NCI-H1092 (cell line): ENCODE results near the gene WWOX.

ENCODE experiments used
- DNase-seq: peaks from one replicate; lab custom pipeline; 2025; lab: John Stamatoyannopoulos, UW

The WWOX gene

GRCh38 chr16:79104567-79104966 is 1005.1 kb downstream of the WWOX start:
- DNase-seq: no peak

GRCh38 chr16:79107301-79107700 is 1007.8 kb downstream of the WWOX start:
- DNase-seq: no peak

- DNase-seq: no peak
Measured at GRCh38 chr16:79109771-79110170, 1010.3 kb downstream of the WWOX start.

DNA sequence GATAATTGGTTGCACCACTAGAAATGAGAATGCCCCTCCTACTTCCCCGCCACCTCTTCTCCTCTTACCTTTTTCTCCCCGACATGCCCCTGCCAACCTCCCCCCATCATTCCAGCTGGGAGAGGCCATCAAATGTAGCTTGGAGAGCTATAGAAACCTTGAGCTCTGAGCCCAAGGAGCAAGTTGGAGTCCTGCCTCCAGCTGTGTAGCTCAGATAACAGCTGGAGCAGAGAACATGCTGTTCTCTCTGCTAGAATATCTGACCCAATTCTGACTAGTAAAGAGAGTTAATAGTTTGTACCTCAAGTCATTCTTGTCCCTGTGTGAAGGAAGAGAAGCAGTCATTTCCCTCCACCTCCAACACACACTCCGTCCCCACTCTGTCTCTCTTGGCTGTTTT is 1010.8 kb downstream of the WWOX start:
- no peak for DNase-seq

- no peak for DNase-seq
Measured at GRCh38 chr16:79110953-79111352, 1011.5 kb downstream of the WWOX start.

- no peak for DNase-seq
Measured at GRCh38 chr16:79112462-79112861, 1013.0 kb downstream of the WWOX start.

DNA sequence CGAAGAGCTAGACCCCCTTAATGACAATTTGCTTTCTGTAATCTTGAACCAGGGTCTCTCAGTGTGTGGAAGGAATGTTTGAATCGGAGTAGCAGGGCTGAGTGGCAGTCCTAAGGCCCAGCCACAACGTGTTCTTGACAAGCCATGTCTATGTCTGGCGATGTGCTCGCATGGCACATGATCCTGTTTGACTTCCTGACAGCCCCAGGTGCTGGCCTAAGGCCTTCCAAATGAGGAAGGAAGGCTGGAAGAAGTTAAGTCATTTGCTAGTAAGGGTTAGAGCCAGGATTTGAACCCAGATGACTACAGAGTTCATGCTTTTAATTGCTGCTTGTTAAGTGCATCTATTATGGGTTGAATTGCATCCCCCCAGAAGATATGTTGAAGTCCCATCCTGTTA is 1014.4 kb downstream of the WWOX start:
- DNase-seq: no peak

DNA sequence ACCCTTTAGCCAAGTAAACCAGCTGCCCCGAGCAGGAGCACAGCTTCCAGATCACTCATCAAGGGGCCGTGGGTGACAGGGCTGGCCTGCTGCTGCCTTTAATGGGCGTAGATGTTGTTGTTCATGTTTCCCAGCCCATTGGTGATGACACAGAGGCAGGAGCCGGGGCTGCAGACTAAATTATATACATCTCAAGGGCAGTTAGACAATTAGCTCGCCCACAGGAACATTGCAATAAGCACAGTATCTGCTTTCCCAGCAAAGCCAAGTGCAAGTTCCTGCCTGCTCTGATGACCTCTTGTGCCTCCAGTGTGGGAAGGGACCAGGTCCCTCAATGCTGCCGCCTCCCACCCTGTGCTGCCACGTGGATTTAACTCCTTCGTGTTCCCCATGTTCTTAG is 1015.3 kb downstream of the WWOX start:
- DNase-seq: no peak

DNA sequence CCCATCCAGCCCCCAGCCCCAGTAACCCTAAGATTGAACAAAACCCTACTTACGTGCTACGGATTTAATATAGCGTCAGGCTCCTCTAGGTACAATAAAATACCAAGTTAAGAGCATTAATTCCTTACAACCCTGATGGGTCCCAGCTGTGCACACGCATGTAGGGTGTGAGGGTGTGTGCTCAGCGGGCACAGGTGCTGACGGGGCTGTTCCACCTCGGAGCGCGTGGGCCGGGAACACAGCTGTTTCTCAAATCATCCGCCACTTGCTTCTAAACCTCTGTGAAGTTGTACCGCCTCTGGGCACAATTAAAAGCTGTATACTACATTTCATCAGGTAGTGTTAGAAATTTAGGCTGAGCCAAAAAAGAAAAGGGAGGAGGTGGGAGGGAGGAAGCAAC is 1022.5 kb downstream of the WWOX start:
- no peak for DNase-seq

DNA sequence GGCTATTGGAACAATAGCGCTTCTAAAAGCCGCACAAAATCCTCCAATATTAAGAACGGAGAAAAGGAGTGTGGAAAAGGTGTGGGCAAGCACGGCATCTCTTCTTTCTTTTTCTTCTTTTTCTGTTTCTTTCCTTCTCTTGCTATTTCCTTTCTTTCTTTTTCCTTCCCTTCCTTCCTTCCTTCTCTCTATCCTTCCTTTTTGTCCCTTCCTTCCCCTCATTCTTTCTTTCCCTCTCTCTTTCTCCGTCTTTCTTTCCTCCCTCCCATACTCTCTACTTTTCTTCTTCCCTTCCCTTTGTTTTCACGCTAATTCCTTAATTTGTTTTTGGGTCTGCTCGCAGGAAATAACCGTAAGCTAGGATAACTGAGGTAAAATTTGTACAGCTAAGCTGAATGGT is 1022.9 kb downstream of the WWOX start:
- DNase-seq: no peak

DNA sequence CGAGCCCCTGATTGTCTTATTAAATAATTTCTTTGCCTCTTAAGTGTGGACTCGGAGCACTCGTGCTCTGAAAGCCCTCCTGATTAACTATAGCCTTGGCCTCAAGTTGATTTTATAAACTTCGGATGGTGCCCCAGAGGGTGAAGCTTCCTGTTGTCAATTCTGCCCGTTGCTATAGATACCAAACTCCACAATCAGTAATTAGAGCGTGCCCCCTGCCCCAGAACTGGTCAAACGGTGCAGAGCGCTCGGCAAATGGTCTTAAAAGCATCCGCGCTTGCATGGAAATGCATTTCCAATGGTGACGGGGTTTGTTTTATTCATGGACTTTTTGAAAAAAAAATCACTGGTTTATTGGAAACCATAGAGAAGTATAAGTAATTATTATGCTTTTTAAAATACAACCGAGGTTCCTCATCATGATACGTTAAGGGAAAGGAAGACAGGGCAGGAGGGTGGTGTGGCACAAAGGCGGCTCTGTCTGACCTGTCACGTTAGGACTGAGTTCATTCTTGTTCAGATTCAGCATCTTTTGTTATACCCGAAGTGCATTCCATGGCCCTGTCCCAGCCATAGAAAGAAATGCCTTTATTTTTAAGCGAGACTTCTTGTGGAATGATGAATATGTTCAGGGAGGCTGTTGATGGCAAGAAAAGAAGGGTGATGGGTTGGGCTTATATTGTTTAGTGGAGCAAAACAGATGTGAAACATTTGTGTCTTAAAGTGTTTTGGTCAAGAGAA is 1024.7 kb downstream of the WWOX start:
- no peak for DNase-seq

- no peak for DNase-seq
Measured at GRCh38 chr16:79127766-79128165, 1028.3 kb downstream of the WWOX start.

GRCh38 chr16:79128706-79129105 is 1029.3 kb downstream of the WWOX start:
- no peak for DNase-seq

GRCh38 chr16:79130616-79131015 is 1031.2 kb downstream of the WWOX start:
- DNase-seq: no peak

- DNase-seq: no peak
Measured at GRCh38 chr16:79131321-79132075, 1032.0 kb downstream of the WWOX start.

DNA sequence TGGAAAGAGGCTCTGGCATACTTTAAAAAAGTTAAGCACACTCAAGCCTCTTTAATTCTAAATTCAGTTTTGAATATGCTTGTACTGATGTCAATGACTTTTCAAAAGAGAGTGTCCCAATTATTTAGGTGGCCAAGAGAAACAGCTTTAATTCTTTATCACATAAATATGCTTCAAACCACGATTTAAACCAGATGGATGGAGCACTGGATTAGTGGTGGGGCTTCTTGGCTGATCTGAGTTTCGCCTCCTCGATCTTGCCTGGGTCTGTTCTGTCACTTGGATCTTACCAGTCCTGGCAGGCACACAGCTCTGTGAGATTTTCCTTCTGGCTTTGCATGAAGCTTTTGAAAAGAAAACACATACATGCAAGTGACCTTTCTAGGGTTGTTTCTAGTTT is 1033.2 kb downstream of the WWOX start:
- no peak for DNase-seq

DNA sequence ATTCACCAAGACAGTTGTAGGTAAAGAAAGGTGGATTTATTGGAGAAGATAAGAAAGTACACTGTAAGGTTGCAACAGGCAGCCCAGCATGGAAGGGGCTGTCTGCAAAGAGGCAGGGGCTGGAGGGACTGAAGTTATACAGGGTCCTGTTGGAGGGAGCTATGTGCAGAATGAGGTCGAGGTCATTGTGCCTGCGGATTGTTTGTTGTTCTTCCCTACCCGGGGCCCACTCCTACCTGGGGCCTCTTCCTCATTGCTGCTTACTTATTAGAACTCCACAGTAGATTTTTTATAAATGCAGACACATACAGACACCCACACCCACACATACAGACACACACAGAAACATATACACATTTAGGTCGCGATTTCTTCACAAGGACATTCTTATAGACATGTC is 1034.8 kb downstream of the WWOX start:
- no peak for DNase-seq

DNA sequence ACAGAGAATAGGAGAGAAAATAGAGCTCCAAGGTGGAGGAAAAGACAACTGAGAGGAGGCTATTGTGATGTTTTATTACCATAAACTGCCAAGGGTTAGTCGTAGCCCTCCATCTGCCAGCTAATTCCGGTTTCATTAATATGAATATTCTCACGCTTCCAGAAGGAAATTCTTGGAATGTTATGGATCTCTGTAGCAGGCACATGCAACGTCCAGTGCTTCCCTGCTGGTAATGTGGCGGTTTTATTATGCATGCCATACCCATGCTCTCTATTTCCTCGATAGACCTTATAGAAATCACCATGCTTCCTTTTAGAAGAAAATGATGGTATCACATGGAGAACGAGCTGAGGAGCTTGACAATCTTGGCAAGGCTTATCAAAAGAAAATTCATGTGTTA is 1037.5 kb downstream of the WWOX start:
- DNase-seq: no peak

DNA sequence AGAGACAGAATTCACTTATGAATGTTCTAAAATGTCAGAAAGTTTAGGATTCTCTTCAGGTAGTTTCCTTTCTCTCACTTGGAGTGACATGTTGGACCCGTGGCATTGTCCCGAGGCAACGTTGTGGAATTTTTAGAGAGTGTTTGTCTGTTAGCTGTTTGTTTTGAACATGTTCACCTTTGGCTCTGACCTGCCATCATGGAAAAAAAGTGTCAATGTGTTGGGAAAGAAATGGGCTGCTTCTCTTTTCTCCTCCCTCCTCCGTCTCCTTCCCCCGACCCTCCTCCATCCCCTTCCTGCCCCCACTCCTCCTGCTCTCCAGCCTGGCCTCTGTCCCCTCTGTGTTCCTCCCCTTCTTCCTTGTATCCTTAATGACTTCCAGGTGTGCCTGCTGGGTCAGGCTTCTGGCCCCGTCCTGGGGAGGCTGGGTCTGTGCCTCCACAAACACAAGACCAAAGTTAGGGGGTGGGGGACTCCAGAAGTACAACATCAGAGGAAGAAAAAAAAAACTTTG is 1038.0 kb downstream of the WWOX start:
- no peak for DNase-seq

- no peak for DNase-seq
Measured at GRCh38 chr16:79139799-79140198, 1040.3 kb downstream of the WWOX start.

DNA sequence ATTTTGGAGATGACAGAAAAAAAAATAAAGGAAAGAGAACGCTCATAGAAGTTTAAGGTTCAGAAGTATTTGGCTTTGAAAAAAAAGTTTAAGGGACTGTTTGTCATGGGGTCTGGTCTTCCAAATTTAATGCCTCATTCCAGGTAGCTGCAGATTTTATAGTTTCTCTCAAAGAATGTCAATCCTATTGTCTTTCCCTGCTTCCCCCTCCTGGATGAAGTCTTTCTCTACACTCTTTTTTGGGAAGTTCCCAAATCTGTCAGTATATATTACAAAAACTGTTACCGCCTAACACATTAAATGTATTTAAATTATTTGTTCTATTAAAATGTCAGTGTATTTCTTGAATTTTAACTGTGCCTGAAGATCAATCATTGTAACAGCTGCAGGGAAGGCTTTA is 1043.6 kb downstream of the WWOX start:
- DNase-seq: no peak

DNA sequence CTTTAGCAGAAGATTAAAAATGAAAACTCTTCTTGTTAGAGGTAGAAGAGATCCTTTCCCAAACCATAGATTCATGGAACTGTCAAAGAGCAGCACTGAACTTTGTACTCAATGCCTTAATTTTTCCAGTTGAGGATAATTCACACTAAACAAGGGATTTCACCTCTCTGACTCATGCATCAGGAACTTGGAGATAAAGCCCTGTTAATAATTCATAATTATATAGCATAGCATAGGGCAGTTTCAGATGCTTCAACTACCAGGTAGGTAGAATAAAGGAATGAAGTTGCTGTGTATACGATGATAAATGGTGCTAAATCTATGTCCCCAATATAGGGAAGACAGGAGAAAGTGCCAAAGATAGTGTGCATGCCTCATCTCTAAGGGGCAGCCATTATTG is 1050.7 kb downstream of the WWOX start:
- DNase-seq: no peak

- DNase-seq: no peak
Measured at GRCh38 chr16:79150632-79151310, 1051.3 kb downstream of the WWOX start.
